ENCODE measurements around the gene COPS8.
A peak's percentile ranks its signal among the peaks of the same experiment; 100 is the strongest.

Gene COPS8

GRCh38 chr2:237065071-237065377 is 20.7 kb upstream of the COPS8 start:
- Histone ChIP-seq H3K9me3 (no peaks in the 10 kb centered on the region), H3K36me3 (no peaks in the 10 kb centered on the region), H3K4me3 (ENCODE audit: low read depth in 1 of 2, low read length in 1 of 2) (no peak overlapping the region), H3K27me3 (no peaks in the 10 kb centered on the region), H3K4me1 (ENCODE audit: control insufficient read depth in 1 of 2, insufficient read depth in 1 of 2, low read depth in 1 of 2, low read length in 1 of 2) (peaks cover 55 to 58% of the 10 kb centered on the region in 2 experiments), H3K27ac (peak overlapping the region; percentile 25)
- TF ChIP-seq CTCF (IDR thresholded peaks at IDR 0.05): no peak

- Histone ChIP-seq H3K9me3 (no peaks in the 10 kb centered on the region), H3K27me3 (no peaks in the 10 kb centered on the region), H3K27ac (no peak overlapping the region), H3K4me1 (ENCODE audit: control insufficient read depth in 1 of 2, insufficient read depth in 1 of 2, low read depth in 1 of 2, low read length in 1 of 2) (peaks cover 44 to 47% of the 10 kb centered on the region in 2 experiments), H3K4me3 (ENCODE audit: low read depth in 1 of 2, low read length in 1 of 2) (no peak overlapping the region), H3K36me3 (no peaks in the 10 kb centered on the region)
- no peak for TF ChIP-seq CTCF (IDR thresholded peaks at IDR 0.05)
Measured at GRCh38 chr2:237066396-237066795, 19.3 kb upstream of the COPS8 start.

- Histone ChIP-seq H3K4me1 (ENCODE audit: control insufficient read depth in 1 of 2, insufficient read depth in 1 of 2, low read depth in 1 of 2, low read length in 1 of 2) (peaks cover 44 to 46% of the 10 kb centered on the region in 2 experiments), H3K36me3 (no peaks in the 10 kb centered on the region), H3K27ac (peak overlapping the region; percentile 47), H3K4me3 (ENCODE audit: low read depth in 1 of 2, low read length in 1 of 2) (no peak overlapping the region), H3K27me3 (no peaks in the 10 kb centered on the region), H3K9me3 (no peaks in the 10 kb centered on the region)
- TF ChIP-seq CTCF (IDR thresholded peaks at IDR 0.05): no peak
Measured at GRCh38 chr2:237068005-237068576, 17.6 kb upstream of the COPS8 start.

GRCh38 chr2:237072067-237072931 is 13.4 kb upstream of the COPS8 start:
- Histone ChIP-seq H3K27me3 (no peaks in the 10 kb centered on the region), H3K36me3 (no peaks in the 10 kb centered on the region), H3K9me3 (no peaks in the 10 kb centered on the region), H3K4me3 (ENCODE audit: low read depth in 1 of 2, low read length in 1 of 2) (no peak overlapping the region), H3K4me1 (ENCODE audit: control insufficient read depth in 1 of 2, insufficient read depth in 1 of 2, low read depth in 1 of 2, low read length in 1 of 2) (peaks cover 12 to 13% of the 10 kb centered on the region in 2 experiments), H3K27ac (no peak overlapping the region)
- peak; percentile 91 for TF ChIP-seq CTCF (IDR thresholded peaks at IDR 0.05)

GRCh38 chr2:237073552-237073951 is 12.1 kb upstream of the COPS8 start:
- TF ChIP-seq CTCF (IDR thresholded peaks at IDR 0.05): no peak
- Histone ChIP-seq H3K4me3 (ENCODE audit: low read depth in 1 of 2, low read length in 1 of 2) (no peak overlapping the region), H3K9me3 (no peaks in the 10 kb centered on the region), H3K4me1 (ENCODE audit: control insufficient read depth in 1 of 2, insufficient read depth in 1 of 2, low read depth in 1 of 2, low read length in 1 of 2) (peaks cover 0 to under 1% of the 10 kb centered on the region in 2 experiments), H3K27me3 (no peaks in the 10 kb centered on the region), H3K27ac (no peak overlapping the region), H3K36me3 (no peaks in the 10 kb centered on the region)

Data from neutrophil (primary cell).